Activated CD4-positive, alpha-beta T cell treated with anti-CD3 and anti-CD28 coated beads, Interleukin-2, amount 50 U/mL, for 24 hours (primary cell): ENCODE results near the gene HLA-DOB.
A peak's percentile ranks its signal among the peaks of the same experiment; 100 is the strongest.

Source experiments
- DNase-seq, 2 donors: peaks; one replicate each; pipeline ENCODE4 v3.0.0-alpha.2; 2020; ENCODE audit warnings: low read depth in 1 of 2, low spot score in 1 of 2

The HLA-DOB gene

GRCh38 chr6:32843979-32844838, 27.4 kb upstream of the HLA-DOB start, which contains the start of gene PSMB8:
PSMB8 (minus strand) TSS chr6:32844047; CDS start chr6:32843996, 51 bp downstream.
- peak; percentile 96 to 99 for DNase-seq

DNA sequence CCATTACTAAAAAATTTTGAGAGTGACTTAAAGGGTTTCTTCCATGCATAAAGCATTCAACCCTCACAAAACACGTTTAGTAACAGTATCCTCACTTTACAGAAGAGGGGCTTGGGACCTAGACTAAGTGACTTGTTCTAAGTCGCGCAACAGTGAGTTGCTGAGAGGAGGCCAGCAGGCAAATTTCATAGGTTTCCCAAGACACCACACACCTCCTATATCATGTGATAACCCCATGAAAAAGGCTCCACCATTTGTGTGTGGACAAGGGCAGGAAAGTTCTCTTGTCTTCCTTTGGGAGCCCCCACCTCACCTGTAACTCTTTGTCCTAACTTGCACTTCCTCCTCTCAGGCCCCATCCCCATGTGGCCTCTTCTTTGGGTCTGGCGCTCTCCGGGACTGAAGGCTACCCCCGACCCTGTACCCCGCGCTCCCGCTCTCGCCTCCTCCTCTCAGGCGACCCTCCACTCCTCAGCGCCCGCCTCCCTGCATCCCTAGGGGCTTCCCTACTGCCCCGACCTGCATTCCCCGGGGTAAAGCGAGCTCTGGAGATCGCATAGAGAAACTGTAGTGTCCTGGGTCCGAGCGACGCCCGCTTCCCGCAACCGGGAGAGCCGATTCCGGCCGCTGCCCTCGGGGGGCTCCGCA, 26.7 kb upstream of the HLA-DOB start:
- DNase-seq, result no peak

DNA sequence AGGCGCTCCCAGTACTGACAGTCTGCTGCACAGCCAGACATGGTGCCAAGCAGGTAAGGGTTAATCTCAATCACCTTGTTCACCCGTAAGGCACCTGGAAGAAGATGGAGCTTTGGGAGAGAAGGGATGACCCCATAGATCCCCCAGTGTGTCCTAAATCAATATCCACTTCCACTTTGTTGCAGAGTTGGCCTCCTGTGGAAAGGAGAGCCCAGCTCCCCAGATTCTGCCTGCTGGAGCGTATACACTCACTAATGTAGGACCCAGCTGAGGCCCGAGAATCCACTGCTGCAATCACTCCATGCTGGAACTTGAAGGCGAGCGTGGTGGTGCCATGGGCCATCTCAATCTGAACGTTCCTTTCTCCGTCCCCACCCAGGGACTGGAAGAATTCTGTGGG, 25.9 kb upstream of the HLA-DOB start:
- no peak for DNase-seq

- DNase-seq, result no peak
Observed at GRCh38 chr6:32842021-32842650, 25.3 kb upstream of the HLA-DOB start.

- no peak for DNase-seq
Observed at GRCh38 chr6:32840604-32841246, 23.9 kb upstream of the HLA-DOB start.

DNA sequence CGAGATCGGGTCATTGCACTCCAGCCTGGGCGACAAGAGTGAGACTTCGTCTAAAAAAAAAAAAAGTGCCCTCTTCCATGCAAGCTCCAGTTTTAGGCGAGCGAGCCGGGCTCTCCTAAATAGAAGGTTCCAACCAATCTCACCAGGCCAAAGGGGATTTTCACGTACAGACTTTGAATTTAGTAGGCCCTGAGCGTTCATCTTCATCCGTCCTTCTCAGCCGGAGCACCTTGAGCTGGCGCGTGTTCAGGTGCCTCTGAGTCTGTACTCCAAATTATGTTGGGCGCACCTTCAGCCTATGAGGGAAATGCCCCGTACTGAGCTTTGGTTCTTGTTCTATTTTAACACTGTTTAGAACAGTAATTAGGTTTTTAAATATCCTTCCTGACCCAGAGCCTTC, 22.6 kb upstream of the HLA-DOB start:
- no peak for DNase-seq

DNA sequence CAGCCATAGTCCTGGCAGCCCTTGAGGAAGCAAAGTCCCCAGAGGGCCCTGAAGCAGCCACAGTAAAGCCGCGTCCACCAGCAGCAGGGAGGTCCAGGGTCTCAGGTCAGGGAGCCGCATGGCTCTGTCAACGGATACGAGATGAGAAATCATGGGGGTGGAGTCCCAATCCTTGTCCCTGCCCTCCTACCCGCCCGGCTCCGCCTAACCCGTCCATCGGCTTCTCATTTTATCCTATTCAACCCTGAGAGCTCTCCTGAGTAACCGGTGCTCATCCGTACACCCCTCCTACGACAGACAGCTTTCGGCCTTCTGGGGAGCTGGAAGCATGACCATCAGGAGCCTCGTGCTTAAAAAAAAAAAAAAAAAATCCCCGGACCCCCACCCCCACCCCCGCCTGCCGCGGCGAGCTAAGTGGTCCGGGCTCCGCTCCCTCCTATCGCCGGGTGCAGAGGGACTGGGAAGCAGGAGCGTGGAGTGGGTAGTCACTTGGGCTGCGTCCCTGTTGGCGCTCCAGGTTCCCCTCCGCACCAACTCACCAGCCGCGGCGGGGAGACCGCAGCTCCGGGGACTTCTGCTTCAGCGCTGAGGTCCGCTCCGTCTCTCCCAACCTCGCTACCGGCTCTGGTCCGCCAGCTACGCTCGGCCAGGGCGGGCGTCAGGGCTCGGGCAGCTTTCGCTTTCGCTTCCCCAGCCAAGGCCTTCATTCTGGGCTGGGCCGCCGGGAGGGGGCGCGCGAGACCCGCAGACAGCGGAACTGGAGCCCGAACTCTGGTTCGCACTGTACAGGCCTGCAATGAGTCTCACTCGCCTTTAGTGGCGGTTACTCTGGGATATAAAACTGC, 21.5 kb upstream of the HLA-DOB start, which contains the start of gene TAP2:
TSS of gene TAP2 (minus strand) at position 626 of the 845 bp plus-strand sequence. CDS start at position 120, 506 bp downstream.
- DNase-seq, result peak; percentile 96 to 98

GRCh38 chr6:32837651-32838113, 20.9 kb upstream of the HLA-DOB start:
- DNase-seq, result no peak

- no peak for DNase-seq
Observed at GRCh38 chr6:32836873-32837272, 20.1 kb upstream of the HLA-DOB start.

GRCh38 chr6:32835167-32835893, 18.5 kb upstream of the HLA-DOB start:
- no peak for DNase-seq

DNA sequence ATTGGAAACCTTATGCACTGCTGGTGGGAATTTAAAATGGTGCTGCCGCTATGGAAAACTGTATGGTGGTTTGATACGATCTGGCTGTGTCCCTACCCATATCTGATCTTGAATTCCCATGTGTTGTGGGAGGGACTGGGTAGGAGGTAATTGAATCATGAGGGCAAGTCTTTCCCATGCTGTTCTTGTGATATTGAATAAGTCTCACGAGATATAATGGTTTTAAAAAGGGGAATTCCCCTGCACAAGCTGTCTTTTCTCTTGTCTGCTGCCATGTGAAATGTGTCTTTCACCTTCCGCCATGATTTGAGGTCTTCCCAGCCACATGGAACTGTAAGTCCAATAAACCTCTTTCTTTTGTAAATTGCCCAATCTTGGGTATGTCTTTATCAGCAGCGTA, 16.9 kb upstream of the HLA-DOB start:
- no peak for DNase-seq

DNA sequence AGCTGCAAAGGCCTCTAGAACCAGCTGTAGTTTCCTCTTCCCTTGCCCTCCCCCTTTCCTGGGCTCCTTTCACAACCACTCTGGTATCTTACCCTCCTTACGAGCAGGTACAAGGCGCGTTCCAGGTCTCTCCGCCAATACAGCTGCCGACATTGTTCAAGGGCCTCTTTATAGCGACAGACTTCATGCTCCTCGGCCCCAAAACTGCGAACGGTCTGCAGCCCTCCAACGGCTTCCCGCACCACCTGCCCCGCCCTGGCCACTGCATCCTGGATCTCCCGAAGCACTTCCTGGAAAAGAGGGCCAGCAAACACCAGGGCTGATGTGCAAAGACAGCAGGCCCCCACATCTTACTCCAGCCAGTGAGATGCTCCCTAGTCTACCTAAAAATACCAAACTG, 15.7 kb upstream of the HLA-DOB start:
- DNase-seq, result no peak

- DNase-seq, result no peak
Observed at GRCh38 chr6:32830936-32831335, 14.1 kb upstream of the HLA-DOB start.

- DNase-seq, result no peak
Observed at GRCh38 chr6:32830017-32830416, 13.2 kb upstream of the HLA-DOB start.

DNA sequence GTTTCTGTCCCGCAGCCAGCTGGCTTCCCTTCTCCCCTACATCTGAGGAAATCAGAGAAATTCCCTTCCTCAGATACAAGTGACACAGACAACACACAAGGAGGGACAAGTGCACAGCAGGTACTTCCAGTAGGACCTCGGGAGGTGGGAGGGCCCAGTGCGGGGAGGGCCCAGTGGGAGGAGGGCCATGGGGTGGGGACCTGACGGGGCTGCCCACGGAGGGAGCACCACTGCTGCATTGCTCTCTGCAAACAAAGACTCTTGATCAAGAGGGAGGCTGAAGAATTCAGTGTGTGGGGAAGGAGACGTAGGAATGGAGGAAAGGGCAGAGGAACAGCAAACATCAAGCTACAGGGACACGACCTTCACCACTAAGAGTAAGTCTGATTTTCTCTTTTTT, 12.7 kb upstream of the HLA-DOB start:
- DNase-seq, result no peak

DNA sequence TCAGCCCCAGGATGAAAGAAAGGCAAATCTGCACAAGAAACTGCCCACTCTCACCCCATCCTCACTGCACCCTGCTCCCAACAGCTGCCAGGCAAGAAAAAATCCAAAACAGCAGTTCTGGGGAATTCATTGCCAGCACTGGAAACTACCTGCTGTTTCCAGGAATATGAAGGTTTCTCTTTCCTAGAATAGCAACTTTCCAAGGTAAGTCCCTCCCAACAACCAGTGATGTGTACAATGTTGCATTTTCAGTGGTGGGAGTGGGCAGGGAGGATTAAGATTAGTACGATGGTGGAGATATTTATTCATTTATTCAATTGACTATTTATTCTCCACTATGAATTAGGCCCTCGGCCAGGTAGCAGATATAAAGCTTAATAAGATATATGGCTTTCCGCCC, 10.2 kb upstream of the HLA-DOB start:
- DNase-seq, result no peak

- DNase-seq, result no peak
Observed at GRCh38 chr6:32825966-32826365, 9.2 kb upstream of the HLA-DOB start.

DNA sequence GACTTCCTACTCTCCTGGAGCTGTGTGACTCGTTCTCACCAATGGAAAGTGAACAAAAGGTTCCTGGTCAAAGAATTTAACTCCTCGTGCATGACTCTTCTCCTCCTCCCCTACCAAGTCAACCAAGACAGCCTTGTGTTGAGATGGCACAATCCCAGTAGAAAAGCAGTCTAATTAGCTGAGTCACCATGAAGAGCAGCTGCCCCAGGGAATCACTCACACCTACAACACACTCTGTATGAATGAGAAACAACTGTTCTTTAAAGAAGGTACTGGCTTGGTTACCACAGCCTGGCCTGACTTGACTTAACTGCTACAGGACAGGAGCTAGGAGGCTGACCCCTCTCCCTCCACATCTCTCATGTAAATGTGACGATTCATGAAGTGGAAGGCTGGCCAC, 2.9 kb upstream of the HLA-DOB start:
- no peak for DNase-seq

GRCh38 chr6:32818867-32819266, 2.1 kb upstream of the HLA-DOB start:
- DNase-seq, result no peak

DNA sequence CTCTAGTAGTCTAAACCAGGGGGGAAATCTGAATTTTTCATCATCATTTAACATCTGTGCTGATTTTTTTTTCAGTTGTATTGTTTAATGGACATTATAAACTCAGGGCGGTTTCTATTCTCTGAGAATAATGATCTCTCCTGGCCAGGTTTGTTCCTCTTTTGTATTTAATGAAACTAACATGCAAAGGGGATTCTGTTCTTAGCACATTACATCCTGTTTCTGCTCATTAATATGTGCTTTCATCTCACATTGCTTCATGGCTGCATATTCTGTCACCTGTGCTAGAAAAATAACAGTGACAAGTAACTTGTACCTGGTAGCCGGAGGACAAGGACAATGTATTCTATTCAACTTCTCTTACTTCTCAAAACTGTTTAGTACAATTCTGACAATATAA, 806 bp downstream of the HLA-DOB start:
- no peak for DNase-seq
